ENCODE results near the gene LIMCH1.

GRCh38 chr4:41579526-41579925, 41.6 kb downstream of the LIMCH1 start:
- TF ChIP-seq POLR2A (IDR thresholded peaks at IDR 0.05; ENCODE audit: low read depth, low read length) (no peak), POLR2AphosphoS5 (IDR thresholded peaks at IDR 0.05; ENCODE audit: low read depth, low read length) (no peak)
